Measurements from ENCODE around the gene RNASE8. TPM values are rescaled to one million over a fixed set of nuclear protein-coding genes. Genes with fewer than 3 reads are reported as not detected.

The RNASE8 gene
- total RNA-seq, 1 experiment from 2014 or later: not detected

DNA sequence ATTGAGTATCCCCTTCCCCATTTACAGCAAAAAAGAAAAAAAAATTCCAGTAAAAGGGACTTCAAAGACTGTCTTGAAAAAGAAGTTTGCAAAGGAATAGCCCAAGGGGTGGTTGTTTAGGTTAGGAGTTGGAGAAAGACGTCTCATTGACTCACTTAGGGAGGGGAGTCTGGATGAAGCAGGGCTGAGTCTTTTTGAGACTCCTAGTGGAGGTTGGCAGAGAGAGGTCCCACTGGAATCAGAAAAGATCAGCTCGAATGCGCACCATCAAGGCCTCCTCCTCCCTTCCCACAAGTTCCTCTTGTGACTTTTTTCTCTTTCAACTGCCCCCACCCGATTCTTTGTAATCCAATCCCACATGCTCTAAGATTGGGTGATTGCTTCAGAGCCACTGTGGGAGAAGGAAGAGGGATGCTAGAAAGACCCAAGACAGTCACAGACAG, 14.4 kb downstream of the RNASE8 start:
- peaks cover 30% of the 10 kb centered on the region for H3K4me1 Mint-ChIP-seq
- H3K27ac Mint-ChIP-seq: peak overlapping the region; percentile 80
- no peak for DNase-seq (ENCODE audit: low spot score)
- peak overlapping the region; percentile 89 for H3K4me3 Mint-ChIP-seq
- TF ChIP-seq TCF7 (CRISPR knock-in tag; IDR thresholded peaks at IDR 0.05; ENCODE audit: low read depth) (no peak), ZNF232 (CRISPR knock-in tag; IDR thresholded peaks at IDR 0.05) (no peak), CBFB (CRISPR knock-in tag; IDR thresholded peaks at IDR 0.05; ENCODE audit: low read depth) (no peak), CREM (CRISPR knock-in tag; IDR thresholded peaks at IDR 0.05) (no peak), RORB (CRISPR knock-in tag; IDR thresholded peaks at IDR 0.05) (no peak), GTF2I (CRISPR knock-in tag; conservative IDR thresholded peaks at IDR 0.05) (no peak), SP1 (CRISPR knock-in tag; conservative IDR thresholded peaks at IDR 0.05) (no peak), FOXK1 (CRISPR knock-in tag; IDR thresholded peaks at IDR 0.05) (no peak), NR2C2 (CRISPR knock-in tag; IDR thresholded peaks at IDR 0.05) (no peak), NR1H2 (CRISPR knock-in tag; IDR thresholded peaks at IDR 0.05) (no peak)
- TF ChIP-seq, protein P1, sequence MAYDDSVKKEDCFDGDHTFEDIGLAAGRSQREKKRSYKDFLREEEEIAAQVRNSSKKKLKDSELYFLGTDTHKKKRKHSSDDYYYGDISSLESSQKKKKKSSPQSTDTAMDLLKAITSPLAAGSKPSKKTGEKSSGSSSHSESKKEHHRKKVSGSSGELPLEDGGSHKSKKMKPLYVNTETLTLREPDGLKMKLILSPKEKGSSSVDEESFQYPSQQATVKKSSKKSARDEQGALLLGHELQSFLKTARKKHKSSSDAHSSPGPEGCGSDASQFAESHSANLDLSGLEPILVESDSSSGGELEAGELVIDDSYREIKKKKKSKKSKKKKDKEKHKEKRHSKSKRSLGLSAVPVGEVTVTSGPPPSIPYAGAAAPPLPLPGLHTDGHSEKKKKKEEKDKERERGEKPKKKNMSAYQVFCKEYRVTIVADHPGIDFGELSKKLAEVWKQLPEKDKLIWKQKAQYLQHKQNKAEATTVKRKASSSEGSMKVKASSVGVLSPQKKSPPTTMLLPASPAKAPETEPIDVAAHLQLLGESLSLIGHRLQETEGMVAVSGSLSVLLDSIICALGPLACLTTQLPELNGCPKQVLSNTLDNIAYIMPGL (CRISPR knock-in tag; IDR thresholded peaks at IDR 0.05): no peak
- ChIA-PET CTCF (interaction anchor here (0.6 to 4.6 kb wide), 27 partner anchors 9 to 1694 kb away, joined by 3 to 165 read pairs (median 10); partner anchors contain the start of genes RNASE4, SLC39A2, TMEM253 and ZNF219), POLR2A (interaction anchor here (0.6 to 3.0 kb wide), 12 partner anchors 12 to 729 kb away, joined by 3 to 74 read pairs (median 7); partner anchors contain the start of genes PARP2 and TMEM253)
- H3K36me3 Mint-ChIP-seq: peaks cover 33% of the 10 kb centered on the region
- no peaks in the 10 kb centered on the region for H3K9me3 Mint-ChIP-seq
- ATAC-seq: no peak
- peaks cover 4% of the 10 kb centered on the region; the same call in 1 of the 2 replicates for H3K27me3 Mint-ChIP-seq (ENCODE audit: low read depth)

DNA sequence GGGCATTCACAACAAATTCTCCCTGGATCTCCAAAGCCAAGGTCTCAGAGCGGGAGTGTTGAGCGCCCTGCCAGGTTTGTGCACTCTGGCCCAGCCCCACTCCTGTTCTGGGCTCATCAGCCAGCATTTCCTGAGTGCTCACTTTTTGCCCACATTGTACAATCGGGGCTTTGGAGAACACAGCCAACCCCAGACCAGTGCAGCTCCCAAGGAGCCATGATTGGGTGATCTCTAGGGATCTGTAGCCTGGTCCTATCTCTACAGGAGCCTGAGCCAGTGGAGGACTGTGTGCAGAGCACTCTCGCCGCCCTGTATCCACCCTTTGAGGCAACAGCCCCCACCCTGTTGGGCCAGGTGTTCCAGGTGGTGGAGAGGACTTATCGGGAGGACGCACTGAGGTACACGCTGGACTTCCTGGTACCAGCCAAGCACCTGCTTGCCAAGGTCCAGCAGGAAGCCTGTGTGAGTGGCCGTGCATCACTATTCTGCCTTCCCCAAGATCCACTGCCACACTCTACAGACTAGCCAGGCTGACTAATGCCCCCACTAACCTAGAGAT, 15.2 kb downstream of the RNASE8 start:
- Mint-ChIP-seq H3K27me3 (ENCODE audit: low read depth) (no peaks in the 10 kb centered on the region), H3K4me3 (peak overlapping the region; percentile 89), H3K36me3 (peaks cover 40% of the 10 kb centered on the region), H3K4me1 (peaks cover 24% of the 10 kb centered on the region), H3K27ac (no peak overlapping the region), H3K9me3 (no peaks in the 10 kb centered on the region)
- no peak for ATAC-seq
- ChIA-PET POLR2A (interaction anchor here (0.5 to 3.0 kb wide), 4 partner anchors 13 to 22 kb away, joined by 3 to 74 read pairs (median 15); no protein-coding TSS in a partner anchor), CTCF (interaction anchor here (2.5 to 4.6 kb wide), 5 partner anchors 20 to 59 kb away, joined by 12 to 165 read pairs (median 94); partner anchors contain the start of genes TMEM253 and ZNF219)
- no peak for DNase-seq (ENCODE audit: low spot score)
- TF ChIP-seq, protein P2, sequence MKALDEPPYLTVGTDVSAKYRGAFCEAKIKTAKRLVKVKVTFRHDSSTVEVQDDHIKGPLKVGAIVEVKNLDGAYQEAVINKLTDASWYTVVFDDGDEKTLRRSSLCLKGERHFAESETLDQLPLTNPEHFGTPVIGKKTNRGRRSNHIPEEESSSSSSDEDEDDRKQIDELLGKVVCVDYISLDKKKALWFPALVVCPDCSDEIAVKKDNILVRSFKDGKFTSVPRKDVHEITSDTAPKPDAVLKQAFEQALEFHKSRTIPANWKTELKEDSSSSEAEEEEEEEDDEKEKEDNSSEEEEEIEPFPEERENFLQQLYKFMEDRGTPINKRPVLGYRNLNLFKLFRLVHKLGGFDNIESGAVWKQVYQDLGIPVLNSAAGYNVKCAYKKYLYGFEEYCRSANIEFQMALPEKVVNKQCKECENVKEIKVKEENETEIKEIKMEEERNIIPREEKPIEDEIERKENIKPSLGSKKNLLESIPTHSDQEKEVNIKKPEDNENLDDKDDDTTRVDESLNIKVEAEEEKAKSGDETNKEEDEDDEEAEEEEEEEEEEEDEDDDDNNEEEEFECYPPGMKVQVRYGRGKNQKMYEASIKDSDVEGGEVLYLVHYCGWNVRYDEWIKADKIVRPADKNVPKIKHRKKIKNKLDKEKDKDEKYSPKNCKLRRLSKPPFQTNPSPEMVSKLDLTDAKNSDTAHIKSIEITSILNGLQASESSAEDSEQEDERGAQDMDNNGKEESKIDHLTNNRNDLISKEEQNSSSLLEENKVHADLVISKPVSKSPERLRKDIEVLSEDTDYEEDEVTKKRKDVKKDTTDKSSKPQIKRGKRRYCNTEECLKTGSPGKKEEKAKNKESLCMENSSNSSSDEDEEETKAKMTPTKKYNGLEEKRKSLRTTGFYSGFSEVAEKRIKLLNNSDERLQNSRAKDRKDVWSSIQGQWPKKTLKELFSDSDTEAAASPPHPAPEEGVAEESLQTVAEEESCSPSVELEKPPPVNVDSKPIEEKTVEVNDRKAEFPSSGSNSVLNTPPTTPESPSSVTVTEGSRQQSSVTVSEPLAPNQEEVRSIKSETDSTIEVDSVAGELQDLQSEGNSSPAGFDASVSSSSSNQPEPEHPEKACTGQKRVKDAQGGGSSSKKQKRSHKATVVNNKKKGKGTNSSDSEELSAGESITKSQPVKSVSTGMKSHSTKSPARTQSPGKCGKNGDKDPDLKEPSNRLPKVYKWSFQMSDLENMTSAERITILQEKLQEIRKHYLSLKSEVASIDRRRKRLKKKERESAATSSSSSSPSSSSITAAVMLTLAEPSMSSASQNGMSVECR (CRISPR knock-in tag; IDR thresholded peaks at IDR 0.05; ENCODE audit: borderline replicate concordance): no peak
- TF ChIP-seq JAZF1 (CRISPR knock-in tag; IDR thresholded peaks at IDR 0.05): no peak
- no peak for TF ChIP-seq MXD4 (CRISPR knock-in tag; IDR thresholded peaks at IDR 0.05; ENCODE audit: borderline replicate concordance)
- TF ChIP-seq RELA (CRISPR knock-in tag; IDR thresholded peaks at IDR 0.05; ENCODE audit: borderline replicate concordance): no peak
- TF ChIP-seq ELF4 (CRISPR knock-in tag; IDR thresholded peaks at IDR 0.05; ENCODE audit: low read depth): no peak
- TF ChIP-seq, protein P3, sequence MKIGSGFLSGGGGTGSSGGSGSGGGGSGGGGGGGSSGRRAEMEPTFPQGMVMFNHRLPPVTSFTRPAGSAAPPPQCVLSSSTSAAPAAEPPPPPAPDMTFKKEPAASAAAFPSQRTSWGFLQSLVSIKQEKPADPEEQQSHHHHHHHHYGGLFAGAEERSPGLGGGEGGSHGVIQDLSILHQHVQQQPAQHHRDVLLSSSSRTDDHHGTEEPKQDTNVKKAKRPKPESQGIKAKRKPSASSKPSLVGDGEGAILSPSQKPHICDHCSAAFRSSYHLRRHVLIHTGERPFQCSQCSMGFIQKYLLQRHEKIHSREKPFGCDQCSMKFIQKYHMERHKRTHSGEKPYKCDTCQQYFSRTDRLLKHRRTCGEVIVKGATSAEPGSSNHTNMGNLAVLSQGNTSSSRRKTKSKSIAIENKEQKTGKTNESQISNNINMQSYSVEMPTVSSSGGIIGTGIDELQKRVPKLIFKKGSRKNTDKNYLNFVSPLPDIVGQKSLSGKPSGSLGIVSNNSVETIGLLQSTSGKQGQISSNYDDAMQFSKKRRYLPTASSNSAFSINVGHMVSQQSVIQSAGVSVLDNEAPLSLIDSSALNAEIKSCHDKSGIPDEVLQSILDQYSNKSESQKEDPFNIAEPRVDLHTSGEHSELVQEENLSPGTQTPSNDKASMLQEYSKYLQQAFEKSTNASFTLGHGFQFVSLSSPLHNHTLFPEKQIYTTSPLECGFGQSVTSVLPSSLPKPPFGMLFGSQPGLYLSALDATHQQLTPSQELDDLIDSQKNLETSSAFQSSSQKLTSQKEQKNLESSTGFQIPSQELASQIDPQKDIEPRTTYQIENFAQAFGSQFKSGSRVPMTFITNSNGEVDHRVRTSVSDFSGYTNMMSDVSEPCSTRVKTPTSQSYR (CRISPR knock-in tag; IDR thresholded peaks at IDR 0.05): no peak
- TF ChIP-seq KAT7 (CRISPR knock-in tag; IDR thresholded peaks at IDR 0.05; ENCODE audit: borderline replicate concordance): no peak
- TF ChIP-seq, protein P4, sequence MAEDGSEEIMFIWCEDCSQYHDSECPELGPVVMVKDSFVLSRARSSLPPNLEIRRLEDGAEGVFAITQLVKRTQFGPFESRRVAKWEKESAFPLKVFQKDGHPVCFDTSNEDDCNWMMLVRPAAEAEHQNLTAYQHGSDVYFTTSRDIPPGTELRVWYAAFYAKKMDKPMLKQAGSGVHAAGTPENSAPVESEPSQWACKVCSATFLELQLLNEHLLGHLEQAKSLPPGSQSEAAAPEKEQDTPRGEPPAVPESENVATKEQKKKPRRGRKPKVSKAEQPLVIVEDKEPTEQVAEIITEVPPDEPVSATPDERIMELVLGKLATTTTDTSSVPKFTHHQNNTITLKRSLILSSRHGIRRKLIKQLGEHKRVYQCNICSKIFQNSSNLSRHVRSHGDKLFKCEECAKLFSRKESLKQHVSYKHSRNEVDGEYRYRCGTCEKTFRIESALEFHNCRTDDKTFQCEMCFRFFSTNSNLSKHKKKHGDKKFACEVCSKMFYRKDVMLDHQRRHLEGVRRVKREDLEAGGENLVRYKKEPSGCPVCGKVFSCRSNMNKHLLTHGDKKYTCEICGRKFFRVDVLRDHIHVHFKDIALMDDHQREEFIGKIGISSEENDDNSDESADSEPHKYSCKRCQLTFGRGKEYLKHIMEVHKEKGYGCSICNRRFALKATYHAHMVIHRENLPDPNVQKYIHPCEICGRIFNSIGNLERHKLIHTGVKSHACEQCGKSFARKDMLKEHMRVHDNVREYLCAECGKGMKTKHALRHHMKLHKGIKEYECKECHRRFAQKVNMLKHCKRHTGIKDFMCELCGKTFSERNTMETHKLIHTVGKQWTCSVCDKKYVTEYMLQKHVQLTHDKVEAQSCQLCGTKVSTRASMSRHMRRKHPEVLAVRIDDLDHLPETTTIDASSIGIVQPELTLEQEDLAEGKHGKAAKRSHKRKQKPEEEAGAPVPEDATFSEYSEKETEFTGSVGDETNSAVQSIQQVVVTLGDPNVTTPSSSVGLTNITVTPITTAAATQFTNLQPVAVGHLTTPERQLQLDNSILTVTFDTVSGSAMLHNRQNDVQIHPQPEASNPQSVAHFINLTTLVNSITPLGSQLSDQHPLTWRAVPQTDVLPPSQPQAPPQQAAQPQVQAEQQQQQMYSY (CRISPR knock-in tag; IDR thresholded peaks at IDR 0.05): no peak
- no peak for TF ChIP-seq ETV6 (CRISPR knock-in tag; IDR thresholded peaks at IDR 0.05)
- TF ChIP-seq, protein P5, sequence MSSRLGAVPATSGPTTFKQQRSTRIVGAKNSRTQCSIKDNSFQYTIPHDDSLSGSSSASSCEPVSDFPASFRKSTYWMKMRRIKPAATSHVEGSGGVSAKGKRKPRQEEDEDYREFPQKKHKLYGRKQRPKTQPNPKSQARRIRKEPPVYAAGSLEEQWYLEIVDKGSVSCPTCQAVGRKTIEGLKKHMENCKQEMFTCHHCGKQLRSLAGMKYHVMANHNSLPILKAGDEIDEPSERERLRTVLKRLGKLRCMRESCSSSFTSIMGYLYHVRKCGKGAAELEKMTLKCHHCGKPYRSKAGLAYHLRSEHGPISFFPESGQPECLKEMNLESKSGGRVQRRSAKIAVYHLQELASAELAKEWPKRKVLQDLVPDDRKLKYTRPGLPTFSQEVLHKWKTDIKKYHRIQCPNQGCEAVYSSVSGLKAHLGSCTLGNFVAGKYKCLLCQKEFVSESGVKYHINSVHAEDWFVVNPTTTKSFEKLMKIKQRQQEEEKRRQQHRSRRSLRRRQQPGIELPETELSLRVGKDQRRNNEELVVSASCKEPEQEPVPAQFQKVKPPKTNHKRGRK (CRISPR knock-in tag; IDR thresholded peaks at IDR 0.05; ENCODE audit: borderline replicate concordance): no peak

Data from WTC11 (cell line).